Adrenal gland (tissue), 5 donors: ENCODE data around the gene POLA2.

ENCODE experiments used
- CTCF ChIP-seq, 6 experiments: fragments of 450-650 bp in 4 of 6; fragments of 200-600 bp in 2 of 6; sonication (generic) in 1 of 6; IDR thresholded peaks; 1 replicate in 5 of 6; 2 replicates in 1 of 6; pipeline versions ENCODE4 v1.5.1 to v1.8.0; 2016 to 2021; ENCODE audit warnings: antibody characterized with exemption in 6 of 6, mild to moderate bottlenecking in 2 of 6, moderate library complexity in 1 of 6
- POLR2A ChIP-seq, 2 donors: fragments of 450-650 bp; IDR thresholded peaks; one replicate each; pipeline ENCODE4 v1.6.1; 2017; ENCODE audit warnings: antibody characterized with exemption in 2 of 2, mild to moderate bottlenecking in 2 of 2, moderate library complexity in 1 of 2
- donor health status: DM: no; HTN: no; CAD: no.

GRCh38 chr11:65215441-65216076, 46.2 kb upstream of the POLA2 start:
- TF ChIP-seq CTCF (IDR thresholded peaks at IDR 0.05), result no peak
- no peak for TF ChIP-seq POLR2A (IDR thresholded peaks at IDR 0.05)
